GM18951 (cell line): Measurements from ENCODE around the gene CLDN16.

Experiments
- POLR2A ChIP-seq: IDR thresholded peaks from 4 replicates; pipeline ENCODE4 v1.6.1; 2011; ENCODE audit warnings: mild to moderate bottlenecking; ENCODE audit not compliant: insufficient read length, insufficient read depth; ENCODE audit errors: extremely low read depth
- in situ Hi-C: fragments of 300-500 bp; cut with MboI; formaldehyde crosslinking; loops from one replicate; pipeline ENCODE4 v1.12.0; 2022; ENCODE audit warnings: low sequenced_read_pairs, mixed read lengths, inconsistent platforms; ENCODE audit not compliant: unreplicated experiment

The CLDN16 gene

DNA sequence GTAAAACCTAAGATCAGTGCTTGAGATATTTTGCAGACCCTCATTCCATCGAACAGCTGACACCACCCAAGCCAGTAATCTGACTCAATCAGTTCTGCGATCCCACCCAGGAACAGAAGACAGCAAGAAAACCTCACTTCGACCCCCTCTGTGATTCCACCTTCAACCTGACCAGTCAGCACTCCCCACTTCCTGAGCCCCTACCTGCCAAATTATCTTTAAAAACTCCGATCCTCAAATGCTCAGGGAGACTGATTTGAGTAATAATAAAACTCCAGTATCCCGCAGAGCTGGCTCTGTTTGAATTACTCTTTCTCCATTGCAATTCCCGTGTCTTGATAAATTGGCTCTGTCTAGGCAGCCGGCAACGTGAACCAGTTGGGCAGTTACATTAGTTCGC lies 25.7 kb upstream of the CLDN16 start:
- no peak for TF ChIP-seq POLR2A
- in situ Hi-C loops: no loop called here

- in situ Hi-C loops: no loop called here
- TF ChIP-seq POLR2A: no peak
Observed at GRCh38 chr3:190366133-190366532, 21.8 kb upstream of the CLDN16 start.

- TF ChIP-seq POLR2A: no peak
- in situ Hi-C loops: no loop called here
Observed at GRCh38 chr3:190368881-190369280, 19.1 kb upstream of the CLDN16 start.

- no peak for TF ChIP-seq POLR2A
Observed at GRCh38 chr3:190369668-190370295, 18.2 kb upstream of the CLDN16 start.

DNA sequence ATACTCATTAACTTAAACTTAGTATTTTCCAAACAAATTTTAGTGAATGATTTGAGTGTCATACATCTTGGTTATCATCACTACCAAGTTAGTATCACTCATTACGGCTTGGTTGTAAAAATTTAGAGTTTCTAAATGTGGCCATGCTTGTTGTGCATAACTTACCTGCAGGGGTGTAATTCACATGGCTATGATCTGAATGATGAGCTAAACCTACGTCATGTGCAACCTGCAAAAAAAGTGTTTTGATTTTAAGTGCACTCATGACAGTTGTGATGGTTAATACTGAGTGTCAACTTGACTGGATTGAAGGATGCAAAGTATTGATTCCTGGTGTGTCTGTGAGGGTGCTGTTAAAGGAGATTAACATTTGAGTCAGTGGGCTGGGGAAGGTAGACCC lies 17.6 kb upstream of the CLDN16 start:
- in situ Hi-C loops: no loop called here
- TF ChIP-seq POLR2A: no peak

More at GRCh38 chr3:190369668-190370295, 18.2 kb upstream of the CLDN16 start:
- in situ Hi-C loops: no loop called here

DNA sequence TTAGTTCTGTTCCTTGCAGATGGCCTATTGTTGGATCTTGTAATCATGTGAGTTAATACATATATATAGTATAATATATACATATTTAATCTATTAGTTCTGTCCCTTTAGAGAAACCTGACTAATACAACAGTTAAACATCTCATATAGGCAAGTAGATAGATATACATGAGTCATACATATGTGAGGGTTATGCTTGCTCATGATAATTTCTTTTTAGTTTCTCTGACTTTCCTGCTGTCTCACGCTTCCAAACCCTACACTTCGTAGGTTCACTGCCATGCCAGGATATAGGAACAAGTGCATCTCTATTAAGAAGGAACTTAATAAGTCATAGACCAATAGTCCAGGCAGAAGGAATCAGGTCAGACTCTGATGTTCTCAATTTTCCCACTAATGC lies 16.8 kb upstream of the CLDN16 start:
- in situ Hi-C loops: no loop called here
- no peak for TF ChIP-seq POLR2A

- TF ChIP-seq POLR2A: no peak
- in situ Hi-C loops: no loop called here
Observed at GRCh38 chr3:190375246-190375645, 12.7 kb upstream of the CLDN16 start.

DNA sequence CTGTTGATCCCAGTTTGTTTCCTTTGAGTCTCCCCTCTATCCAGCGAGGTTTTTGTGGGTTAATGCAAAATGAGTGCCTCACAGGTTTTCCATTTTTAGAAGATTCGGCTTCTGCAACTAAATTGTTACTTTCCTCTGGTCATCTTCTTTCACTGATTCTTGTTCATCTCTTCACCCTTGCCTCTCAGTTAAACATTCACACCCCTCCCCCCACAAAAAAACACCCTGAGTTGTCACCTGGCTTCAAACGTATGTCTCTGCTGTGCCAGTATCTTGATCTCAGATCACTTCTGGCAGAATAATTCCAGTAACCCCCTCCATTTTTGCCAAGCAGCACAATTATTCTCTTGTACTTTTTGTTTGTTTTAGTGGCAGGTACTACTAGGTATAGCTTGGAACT lies 12.3 kb upstream of the CLDN16 start:
- in situ Hi-C loops: no loop called here
- TF ChIP-seq POLR2A: no peak

GRCh38 chr3:190378240-190378891 lies 9.6 kb upstream of the CLDN16 start:
- in situ Hi-C loops: no loop called here
- TF ChIP-seq POLR2A: no peak

DNA sequence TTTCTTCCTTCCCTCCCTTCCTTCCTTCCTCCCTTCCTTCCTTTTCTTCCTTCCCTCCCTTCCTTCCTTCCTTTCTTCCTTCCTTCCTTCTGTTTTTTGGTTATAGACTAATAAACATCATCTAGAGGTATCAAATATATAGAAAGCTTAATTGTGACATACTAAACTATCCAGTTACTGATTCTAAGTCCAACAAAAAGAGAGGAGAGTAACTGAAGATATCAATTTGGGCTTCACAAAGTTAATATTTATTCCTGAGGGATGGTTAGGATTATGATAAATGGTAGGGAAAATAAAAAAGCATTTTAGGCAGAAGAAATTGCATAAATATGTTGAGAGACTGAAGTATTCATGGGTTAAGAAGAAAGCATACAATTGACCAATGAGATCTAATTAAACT lies 7.8 kb upstream of the CLDN16 start:
- TF ChIP-seq POLR2A: no peak
- in situ Hi-C loops: no loop called here

DNA sequence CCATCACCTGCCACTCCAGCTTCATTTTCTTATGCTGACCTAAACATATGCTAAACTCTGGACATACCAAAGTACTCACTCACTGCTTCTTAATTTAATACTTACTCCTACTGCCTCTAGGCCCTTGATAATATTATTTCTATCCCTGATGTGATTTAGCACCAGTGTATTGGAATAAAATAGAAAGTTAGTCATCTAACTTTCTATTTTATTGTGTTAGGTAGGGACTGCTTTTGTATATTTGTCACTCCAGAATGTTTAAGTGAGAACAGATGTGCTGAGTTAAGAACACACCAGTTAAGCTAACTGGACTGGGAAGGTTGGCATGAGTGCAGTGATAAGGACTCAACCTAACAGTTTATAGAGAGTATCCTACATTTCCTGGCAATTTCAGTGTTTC lies 6.5 kb upstream of the CLDN16 start:
- in situ Hi-C loops: no loop called here
- TF ChIP-seq POLR2A: no peak

DNA sequence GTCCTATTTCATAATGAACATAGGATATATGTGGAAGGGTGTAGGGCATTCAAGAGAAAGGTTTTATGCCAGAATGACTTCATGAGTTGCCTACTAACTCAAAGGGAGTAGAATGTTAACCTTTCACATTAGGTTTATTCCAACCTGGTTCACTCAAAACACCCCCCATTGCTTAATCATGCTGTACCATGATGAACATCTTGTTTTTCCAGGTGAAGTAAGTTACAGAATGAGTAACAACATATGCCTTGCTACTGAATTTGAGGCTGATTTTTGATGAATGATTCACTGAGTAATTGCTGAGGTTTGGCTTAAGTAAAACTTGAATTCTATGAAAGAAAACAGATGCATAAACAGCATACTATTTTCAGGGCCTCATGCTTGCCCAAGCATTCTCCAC lies 5.9 kb upstream of the CLDN16 start:
- TF ChIP-seq POLR2A: no peak
- in situ Hi-C loops: no loop called here

GRCh38 chr3:190384309-190384756 lies 3.6 kb upstream of the CLDN16 start:
- TF ChIP-seq POLR2A: no peak
- in situ Hi-C loops: no loop called here
